GM19328 (cell line): ENCODE measurements around the gene SETSIP.
"Not testable (repeated sequence)": the region's sequence is repeated elsewhere in the genome, so short reads cannot be mapped to it uniquely, and the experiment has no call there.

Source experiments
- ATAC-seq: cut with Tn5 transposase; IDR thresholded peaks from one replicate; pipeline ENCODE4 v1.9.1; 2021; ENCODE audit warnings: mild to moderate bottlenecking, moderate library complexity; ENCODE audit not compliant: unreplicated experiment

The SETSIP gene

GRCh38 chr1:92065042-92065441 lies 10.2 kb downstream of the SETSIP start:
- ATAC-seq: no peak

- ATAC-seq: no peak
These were observed 23.3 kb downstream of the SETSIP start for GRCh38 chr1:92051948-92052347.

- no peak for ATAC-seq
These were observed 29.3 kb downstream of the SETSIP start for GRCh38 chr1:92045766-92046495.

GRCh38 chr1:92043621-92044020 lies 31.6 kb downstream of the SETSIP start:
- ATAC-seq: no peak

GRCh38 chr1:92040971-92041370 lies 34.2 kb downstream of the SETSIP start:
- no peak for ATAC-seq

- ATAC-seq: no peak
These were observed 36.4 kb downstream of the SETSIP start for GRCh38 chr1:92038695-92039346.

GRCh38 chr1:92037400-92037799 lies 37.8 kb downstream of the SETSIP start:
- no peak for ATAC-seq

- ATAC-seq: no peak
These were observed 43.7 kb downstream of the SETSIP start for GRCh38 chr1:92031281-92032110.

- ATAC-seq: no peak
These were observed 44.5 kb downstream of the SETSIP start for GRCh38 chr1:92030656-92031107.

- ATAC-seq: no peak
These were observed 45.8 kb downstream of the SETSIP start for GRCh38 chr1:92029241-92029922.

- no peak for ATAC-seq
These were observed 48.4 kb downstream of the SETSIP start for GRCh38 chr1:92026806-92027205.

GRCh38 chr1:92026042-92026441 lies 49.2 kb downstream of the SETSIP start:
- ATAC-seq: not testable (repeated sequence)
